K562 (cell line): ENCODE data around the gene CSNK1G3.

Source experiments
- EZH2 ChIP-seq: IDR thresholded peaks from 2 replicates; pipeline ENCODE4 v1.6.1; 2012; ENCODE audit warnings: low read depth, mild to moderate bottlenecking, inconsistent platforms, low read length, borderline replicate concordance
- LEF1 ChIP-seq: fragments of 450-650 bp; IDR thresholded peaks from 2 replicates; pipeline ENCODE4 v1.6.1; 2016; ENCODE audit warnings: mild to moderate bottlenecking
- NR2C2 ChIP-seq, 2 experiments: fragments of 200-800 bp in 1 of 2; sonication (Bioruptor generic) in 1 of 2; sonication (generic) in 1 of 2; formaldehyde crosslinking in 1 of 2; IDR thresholded peaks; 2 replicates each; pipeline versions ENCODE4 v1.6.1 to v1.8.0; 2016 to 2022; ENCODE audit warnings: mild to moderate bottlenecking in 1 of 2, missing compliant biosample characterization in 1 of 2, missing genetic modification characterization in 1 of 2, missing genetic modification reagents in 1 of 2
- POLR2A ChIP-seq: fragments of 450-650 bp; conservative IDR thresholded peaks from 2 replicates; pipeline ENCODE4 v1.6.1; 2016
- RBBP5 ChIP-seq: fragments of 200-600 bp; sonication (generic); IDR thresholded peaks from 2 replicates; pipeline ENCODE4 v1.6.1; 2012; ENCODE audit warnings: borderline replicate concordance, mild to moderate bottlenecking, low read length, control low read depth, inconsistent platforms; ENCODE audit not compliant: insufficient read depth, poor library complexity, severe bottlenecking
- SRF ChIP-seq, 2 experiments: fragments of 250-450, 450-650 bp in 1 of 2; sonication (Bioruptor Pico) in 1 of 2; sonication (generic) in 1 of 2; formaldehyde crosslinking; IDR thresholded peaks; 2 replicates each; pipeline versions ENCODE4 v1.5.0 to v1.5.1; 2020 to 2022; ENCODE audit warnings: mild to moderate bottlenecking in 1 of 2, missing genetic modification reagents in 1 of 2
- TAF1 ChIP-seq: IDR thresholded peaks from 2 replicates; pipeline ENCODE4 v1.6.1; 2011; ENCODE audit warnings: mild to moderate bottlenecking, low read length, moderate library complexity; ENCODE audit not compliant: insufficient read depth, control insufficient read depth, severe bottlenecking; ENCODE audit errors: extremely low read depth
- THAP7 ChIP-seq: fragments of 250-450 bp; sonication (Bioruptor Pico); IDR thresholded peaks from 2 replicates; pipeline ENCODE4 v1.5.0; 2021
- ZC3H8 ChIP-seq: fragments of 450-650 bp; IDR thresholded peaks from 2 replicates; pipeline ENCODE4 v1.6.1; 2017
- ZNF12 ChIP-seq: sonication (generic); formaldehyde crosslinking; IDR thresholded peaks from 2 replicates; pipeline ENCODE4 v1.4.0; 2020; ENCODE audit warnings: mild to moderate bottlenecking, missing genetic modification reagents

GRCh38 chr5:123515904-123516303, 3.9 kb downstream of the CSNK1G3 start:
- TF ChIP-seq ZC3H8 (no peak), RBBP5 (no peak), ZNF12 (CRISPR knock-in tag) (no peak), SRF (CRISPR knock-in tag; IDR thresholded peaks at IDR 0.05) (no peak), EZH2 (no peak), LEF1 (no peak), NR2C2 (CRISPR knock-in tag; IDR thresholded peaks at IDR 0.05) (no peak), NR2C2 (tag; IDR thresholded peaks at IDR 0.05) (no peak), POLR2A (no peak), TAF1 (no peak), THAP7 (CRISPR knock-in tag) (no peak)
